GM10847 (cell line): ENCODE results near the gene KCNH2.

Experiments
- POLR2A ChIP-seq: IDR thresholded peaks from 2 replicates; pipeline ENCODE4 v1.6.1; 2011; ENCODE audit not compliant: insufficient read length; ENCODE audit errors: extremely low read depth

Gene KCNH2, protein sequence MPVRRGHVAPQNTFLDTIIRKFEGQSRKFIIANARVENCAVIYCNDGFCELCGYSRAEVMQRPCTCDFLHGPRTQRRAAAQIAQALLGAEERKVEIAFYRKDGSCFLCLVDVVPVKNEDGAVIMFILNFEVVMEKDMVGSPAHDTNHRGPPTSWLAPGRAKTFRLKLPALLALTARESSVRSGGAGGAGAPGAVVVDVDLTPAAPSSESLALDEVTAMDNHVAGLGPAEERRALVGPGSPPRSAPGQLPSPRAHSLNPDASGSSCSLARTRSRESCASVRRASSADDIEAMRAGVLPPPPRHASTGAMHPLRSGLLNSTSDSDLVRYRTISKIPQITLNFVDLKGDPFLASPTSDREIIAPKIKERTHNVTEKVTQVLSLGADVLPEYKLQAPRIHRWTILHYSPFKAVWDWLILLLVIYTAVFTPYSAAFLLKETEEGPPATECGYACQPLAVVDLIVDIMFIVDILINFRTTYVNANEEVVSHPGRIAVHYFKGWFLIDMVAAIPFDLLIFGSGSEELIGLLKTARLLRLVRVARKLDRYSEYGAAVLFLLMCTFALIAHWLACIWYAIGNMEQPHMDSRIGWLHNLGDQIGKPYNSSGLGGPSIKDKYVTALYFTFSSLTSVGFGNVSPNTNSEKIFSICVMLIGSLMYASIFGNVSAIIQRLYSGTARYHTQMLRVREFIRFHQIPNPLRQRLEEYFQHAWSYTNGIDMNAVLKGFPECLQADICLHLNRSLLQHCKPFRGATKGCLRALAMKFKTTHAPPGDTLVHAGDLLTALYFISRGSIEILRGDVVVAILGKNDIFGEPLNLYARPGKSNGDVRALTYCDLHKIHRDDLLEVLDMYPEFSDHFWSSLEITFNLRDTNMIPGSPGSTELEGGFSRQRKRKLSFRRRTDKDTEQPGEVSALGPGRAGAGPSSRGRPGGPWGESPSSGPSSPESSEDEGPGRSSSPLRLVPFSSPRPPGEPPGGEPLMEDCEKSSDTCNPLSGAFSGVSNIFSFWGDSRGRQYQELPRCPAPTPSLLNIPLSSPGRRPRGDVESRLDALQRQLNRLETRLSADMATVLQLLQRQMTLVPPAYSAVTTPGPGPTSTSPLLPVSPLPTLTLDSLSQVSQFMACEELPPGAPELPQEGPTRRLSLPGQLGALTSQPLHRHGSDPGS

DNA sequence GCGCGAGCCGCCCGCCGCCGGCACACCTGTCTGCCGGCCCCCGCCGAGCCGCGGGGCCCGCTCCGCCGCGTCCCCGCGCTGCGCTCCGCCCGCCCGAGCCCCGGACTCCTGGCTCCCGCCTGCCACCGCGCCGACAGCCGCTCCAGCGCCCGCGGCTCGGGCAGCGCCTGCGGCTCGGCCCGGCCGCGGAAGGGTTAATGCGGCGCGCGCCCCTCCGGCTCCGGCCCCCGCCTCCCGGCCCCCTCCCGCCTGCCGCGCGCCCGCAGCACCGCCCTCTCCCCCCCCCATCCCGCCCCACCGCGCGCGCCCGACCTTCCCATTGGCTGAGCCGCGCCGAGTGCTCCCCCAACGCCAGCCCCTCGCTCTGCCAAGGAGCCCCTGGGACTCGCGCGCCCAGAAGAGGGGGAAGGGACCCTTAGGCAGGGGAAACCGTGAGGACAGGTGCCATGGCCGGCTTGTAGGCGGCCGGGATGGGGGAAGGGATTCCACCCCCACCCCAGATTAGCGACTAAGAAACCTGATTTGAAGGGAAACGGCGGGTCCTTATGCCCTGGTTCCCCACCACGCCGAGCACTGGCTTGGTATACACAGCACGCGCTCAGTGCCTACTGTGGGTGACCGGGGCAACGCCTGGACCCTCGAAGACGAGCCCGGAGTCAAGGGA, at the start of gene KCNH2:
Gene KCNH2 (minus strand): TSS at position 196 of the 664 bp plus-strand sequence. CDS start 408 bp downstream, outside the sequence.
- no peak for TF ChIP-seq POLR2A

DNA sequence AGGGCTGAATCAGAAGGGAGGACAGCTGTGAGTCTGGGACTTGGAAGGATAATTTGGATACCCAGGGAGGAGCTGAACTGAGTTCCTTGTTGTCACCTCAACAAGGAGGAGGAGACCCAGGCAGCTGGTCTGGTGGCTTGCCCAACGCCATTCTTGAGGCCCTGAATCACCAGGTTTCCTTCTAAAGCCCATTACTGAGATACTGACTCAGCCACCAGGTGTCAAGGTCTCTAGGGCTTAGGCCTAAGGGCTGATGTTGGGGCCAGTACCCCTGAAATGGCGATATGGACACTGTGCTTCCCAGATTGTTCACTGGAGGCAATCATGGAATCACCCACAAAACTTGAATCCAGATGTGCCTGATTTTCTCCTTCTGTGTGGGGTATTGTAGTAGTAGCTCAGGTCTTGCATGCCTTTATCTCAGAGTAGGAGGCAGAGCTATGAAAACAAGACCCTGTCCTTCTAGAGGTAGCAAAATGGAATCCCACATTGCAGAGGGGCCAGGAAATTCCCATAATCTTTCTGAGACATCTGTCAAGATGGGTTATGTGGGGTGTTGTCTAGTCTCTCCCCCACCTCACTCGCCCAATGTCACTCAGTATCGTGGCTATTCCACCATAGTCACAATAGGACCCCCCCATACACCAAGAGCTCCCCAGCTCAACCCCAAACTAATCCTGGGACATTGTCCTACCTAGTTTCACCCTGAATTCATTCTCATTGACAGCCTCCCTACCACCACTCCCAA, 48.0 kb upstream of the KCNH2 start:
- TF ChIP-seq POLR2A = no peak

DNA sequence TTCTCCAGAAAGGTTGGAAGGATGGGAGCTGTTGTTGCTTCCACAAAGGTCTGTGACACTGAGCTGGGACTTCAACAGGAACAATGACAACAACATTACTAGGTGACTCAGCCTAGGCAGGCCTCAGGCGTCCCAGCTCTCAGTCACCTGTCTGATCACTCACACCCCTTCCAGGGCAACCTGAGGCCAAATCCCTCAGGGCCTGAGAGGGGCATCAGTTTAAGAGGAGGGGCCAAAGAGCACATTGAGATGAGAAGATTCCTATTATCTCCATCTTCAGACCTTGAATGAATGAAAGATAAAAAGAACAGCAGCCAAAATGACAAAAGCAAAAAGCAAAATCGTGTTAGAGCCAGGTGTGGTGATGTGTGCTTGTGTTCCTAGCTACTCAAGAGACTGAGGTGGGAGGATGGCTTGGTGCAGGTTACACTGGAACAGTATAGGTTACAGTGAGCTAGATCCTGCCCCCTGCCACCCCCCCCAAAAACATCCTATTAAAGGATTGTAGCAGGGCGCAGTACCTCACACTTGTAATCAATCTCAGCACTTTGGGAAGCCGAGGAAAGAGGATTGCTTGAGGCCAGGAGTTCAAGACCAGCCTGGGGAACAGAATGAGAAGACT, 46.4 kb upstream of the KCNH2 start, which contains the start of gene ATG9B:
Gene ATG9B (minus strand): TSS at position 60 of the 622 bp plus-strand sequence. CDS start 71 bp downstream, outside the sequence.
- TF ChIP-seq POLR2A = no peak

DNA sequence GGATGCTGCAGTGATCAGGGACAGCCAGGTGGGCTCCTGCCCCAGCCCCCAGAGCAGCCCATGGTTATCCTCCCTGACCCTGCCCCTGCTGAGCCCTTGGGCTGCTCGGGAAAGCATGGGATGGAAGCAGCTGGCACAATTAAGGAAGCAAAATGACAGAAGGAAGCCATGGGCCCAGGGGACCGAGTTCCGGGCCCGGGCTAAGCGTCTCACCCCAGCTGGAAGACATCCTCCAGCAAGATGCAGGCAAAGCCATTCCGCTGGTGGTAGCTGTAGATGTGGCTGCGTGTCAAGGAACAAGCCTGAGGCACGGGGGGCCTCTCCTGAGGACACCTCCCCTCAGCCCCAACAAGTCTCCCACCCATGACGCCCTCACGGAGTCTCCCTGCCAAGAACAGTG, 45.1 kb upstream of the KCNH2 start:
- no peak for TF ChIP-seq POLR2A

DNA sequence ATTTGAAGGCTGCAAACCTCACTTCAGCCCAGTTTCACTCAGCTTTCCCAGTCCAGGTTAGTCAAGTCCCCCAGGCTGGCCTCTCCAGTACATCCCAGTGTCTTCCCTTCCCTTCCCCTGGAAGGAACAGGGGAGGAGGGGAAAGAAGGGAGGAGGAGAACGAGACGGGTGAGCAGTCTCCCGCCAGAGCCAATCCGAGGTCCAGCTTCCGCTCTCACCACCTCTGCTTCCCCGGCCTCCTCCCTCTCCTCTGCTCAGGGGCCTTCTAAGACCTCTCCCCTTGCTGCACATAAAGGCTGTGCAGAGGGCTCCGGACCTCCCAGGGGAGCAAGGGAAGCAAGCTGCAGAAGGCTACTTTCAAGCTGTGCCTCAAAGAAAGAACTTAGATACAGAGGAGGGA, 42.1 kb upstream of the KCNH2 start:
- no peak for TF ChIP-seq POLR2A

DNA sequence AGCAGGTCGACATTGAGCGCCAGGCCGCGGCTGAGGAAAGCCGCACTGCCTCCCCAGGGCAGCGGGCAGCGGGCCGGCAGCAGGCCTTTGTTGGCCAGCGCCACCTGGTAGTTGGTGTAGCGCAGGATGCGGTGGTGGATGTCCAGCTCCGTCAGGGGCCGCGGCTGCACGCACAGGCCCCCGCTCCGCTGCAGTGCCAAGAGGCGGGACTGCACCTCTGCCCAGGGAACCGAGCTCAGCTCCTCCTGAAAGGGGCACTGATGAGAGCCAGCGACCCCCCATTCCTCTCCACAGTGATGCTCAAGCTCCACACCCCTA, 41.0 kb upstream of the KCNH2 start:
- no peak for TF ChIP-seq POLR2A

DNA sequence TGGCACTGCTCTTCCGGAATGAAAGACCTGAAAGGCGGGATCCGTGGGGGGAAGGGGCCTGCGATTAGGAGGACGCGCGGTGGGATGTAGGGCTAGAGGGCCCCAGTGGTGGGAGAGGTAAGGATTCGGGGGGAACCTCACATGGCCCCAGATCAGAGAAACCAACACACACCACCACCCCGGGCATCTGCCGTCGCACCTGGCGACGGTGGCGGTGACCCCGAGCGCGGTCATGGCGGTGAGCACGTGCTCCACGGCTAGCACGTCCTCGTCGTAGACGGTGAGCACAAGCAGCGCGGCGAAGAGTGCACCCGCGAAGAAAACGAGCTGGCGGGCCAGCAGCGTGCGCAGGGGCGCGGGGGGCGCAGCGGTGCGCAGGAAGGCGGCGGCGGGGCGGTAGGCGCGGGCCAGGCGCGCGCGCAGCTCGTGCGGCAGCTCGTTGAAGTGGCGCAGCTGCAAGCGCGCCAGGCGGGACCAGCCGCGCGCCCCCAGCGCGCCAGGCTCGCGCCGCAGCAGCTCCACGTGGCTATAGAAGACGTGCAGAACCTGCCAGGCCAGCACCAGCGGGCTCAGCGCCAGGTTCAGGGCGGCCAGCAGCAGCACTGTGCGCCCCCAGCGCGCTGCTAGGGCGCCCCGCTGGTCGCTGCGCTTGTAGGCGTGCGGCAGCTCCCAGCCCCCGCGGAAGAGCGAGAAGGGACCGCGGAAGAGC, 40.5 kb upstream of the KCNH2 start:
- TF ChIP-seq POLR2A = no peak

DNA sequence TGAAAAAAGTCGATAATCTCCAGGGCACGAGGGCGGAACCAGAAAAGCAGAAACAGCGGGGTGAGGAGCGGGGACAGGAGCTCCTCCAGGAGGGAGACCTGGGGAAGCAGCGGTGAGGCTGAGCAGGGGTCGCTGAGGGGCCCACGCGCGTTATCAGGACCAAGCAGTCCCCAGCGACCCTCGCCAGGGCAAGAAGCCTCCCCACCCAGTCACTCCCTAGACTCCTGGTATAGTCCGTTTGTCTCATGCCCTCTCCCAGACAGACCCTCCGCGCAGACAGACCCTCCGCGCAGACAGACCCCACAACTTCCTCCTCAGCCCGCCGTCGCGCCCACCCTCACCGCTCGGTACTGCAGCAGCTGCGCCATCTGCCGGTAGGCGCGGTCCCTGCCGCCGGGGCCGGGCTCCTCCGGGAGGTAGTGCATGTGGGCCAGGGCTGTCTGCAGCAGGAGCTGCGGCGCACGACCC, 39.9 kb upstream of the KCNH2 start:
- TF ChIP-seq POLR2A = no peak

DNA sequence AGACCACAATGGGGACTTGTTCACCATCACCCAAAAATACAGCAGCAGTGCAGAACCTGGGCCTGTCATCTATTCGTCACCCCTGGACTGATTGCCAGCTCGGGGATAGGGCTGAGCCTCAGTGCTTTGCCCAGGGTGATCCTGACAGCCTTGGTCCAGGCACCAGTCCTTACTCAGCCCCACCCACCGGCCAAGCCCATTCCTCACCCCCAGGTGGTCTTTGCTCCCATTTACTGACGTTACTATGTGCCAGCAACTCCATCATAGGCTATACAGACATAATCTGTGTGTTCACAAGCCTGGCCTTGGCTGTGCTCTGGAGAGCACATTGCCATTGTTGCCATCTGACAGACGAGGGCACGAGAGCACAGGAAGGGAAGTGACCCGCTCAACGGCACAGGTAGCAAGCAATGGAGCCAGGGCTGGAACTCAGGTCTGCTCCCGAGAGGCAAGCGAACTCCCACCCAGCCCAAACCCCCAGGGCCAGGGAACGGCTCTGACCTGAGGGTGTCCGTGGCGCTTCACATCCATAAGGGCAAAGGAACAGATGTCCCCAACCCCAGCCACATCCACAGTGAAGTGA, 39.3 kb upstream of the KCNH2 start:
- TF ChIP-seq POLR2A = no peak

DNA sequence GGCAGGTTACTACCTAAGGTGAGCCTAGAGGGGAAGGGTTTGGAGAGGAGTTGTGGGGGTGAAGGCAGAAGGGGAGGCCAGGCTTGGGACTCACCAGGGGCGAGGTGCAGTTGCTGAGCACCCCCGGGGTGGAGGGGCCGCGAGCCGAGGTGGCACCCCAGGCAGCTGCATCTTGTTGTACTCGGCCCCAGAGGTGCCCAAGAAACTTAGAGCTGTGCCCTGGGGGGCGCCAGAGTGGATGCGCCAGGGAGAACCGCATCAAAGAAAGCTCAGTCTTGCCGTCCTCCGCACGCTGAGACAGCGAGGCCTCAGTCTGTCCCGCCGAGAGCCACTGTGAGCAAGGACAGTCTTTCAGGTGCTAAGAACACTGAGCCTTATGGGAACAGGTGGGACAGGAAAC, 38.8 kb upstream of the KCNH2 start:
- no peak for TF ChIP-seq POLR2A

DNA sequence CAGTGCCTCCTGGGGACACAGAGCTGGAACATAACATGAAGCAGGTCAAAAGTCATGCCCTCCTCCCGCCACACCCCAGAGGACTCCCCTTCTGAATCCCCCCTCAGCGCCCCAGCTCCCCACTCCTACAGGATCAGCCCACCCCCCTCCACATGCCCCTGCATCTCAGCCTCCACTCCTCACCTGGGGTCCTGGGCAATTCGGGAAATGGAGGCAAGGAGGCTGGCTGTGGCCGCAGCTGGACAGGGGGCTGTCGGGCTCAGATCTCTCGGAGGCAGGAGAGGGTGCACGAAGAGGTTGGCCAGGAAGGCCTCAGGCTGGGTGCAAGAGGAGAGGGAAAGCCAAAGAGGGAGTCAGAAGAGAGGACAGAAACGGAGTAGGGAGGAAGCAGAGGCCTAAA, 38.4 kb upstream of the KCNH2 start:
- no peak for TF ChIP-seq POLR2A

DNA sequence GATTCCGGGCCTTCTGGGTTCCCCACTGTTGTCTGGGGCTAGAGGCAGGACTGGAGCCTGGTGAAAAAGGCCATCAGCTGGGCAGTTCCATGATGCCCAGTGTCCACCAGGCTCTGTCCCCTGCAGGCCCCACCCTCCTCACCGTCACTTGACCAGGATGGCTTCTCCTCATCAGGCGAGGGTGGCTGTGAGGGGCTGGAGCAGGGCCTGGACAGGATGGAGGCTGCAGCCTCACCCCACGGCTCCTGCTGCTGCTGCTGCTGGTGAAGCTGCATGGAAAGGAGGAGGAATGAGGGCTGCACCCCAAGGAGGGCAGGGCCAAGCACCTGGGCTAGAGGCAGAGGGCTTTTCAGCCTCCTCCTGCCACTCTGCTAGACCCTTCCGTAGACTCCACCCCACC, 37.8 kb upstream of the KCNH2 start:
- no peak for TF ChIP-seq POLR2A

DNA sequence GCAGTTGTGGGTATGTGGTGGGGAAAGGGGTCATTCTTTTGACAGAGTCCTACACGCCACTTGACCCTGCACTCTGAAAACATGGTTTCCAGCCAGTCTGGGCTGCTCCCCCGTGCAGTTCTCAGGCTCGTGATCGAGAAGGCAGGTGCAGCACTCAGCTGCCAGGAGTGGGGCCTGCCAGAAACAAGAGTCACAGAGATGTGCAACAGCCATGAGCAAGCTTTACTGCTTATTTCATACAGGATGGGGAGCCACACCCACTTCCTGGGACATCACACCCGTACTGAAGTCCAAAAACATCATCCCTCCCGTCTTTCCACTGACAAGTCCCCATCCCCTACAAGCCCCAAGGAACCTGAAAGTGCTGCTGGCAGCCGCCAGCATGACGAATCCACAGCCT, 36.8 kb upstream of the KCNH2 start:
- TF ChIP-seq POLR2A = no peak
